Ovary (tissue), 9 donors: ENCODE data around the gene SLC13A4. TPM values are rescaled to one million over a fixed set of nuclear protein-coding genes. Genes with fewer than 3 reads are reported as not detected.
A peak's percentile ranks its signal among the peaks of the same experiment; 100 is the strongest.

Experiments used
- DNase-seq, 5 donors: peaks; one replicate each; pipeline ENCODE4 v3.0.0-alpha.2; 2019 to 2020
- H3K27ac ChIP-seq, 2 donors: fragments of 200-600 bp; one replicate each; pipeline versions ENCODE4 v1.5.1 to v1.8.0; 2019 to 2022
- H3K27me3 ChIP-seq: fragments of 200-600 bp; one replicate; pipeline ENCODE4 v1.8.0; 2022
- H3K36me3 ChIP-seq: fragments of 200-600 bp; sonication (generic); one replicate; pipeline ENCODE4 v1.5.1; 2019
- H3K4me1 ChIP-seq: one replicate; pipeline ENCODE4 v1.8.1; 2013; ENCODE audit warnings: mild to moderate bottlenecking, moderate library complexity; ENCODE audit not compliant: insufficient read depth
- H3K4me3 ChIP-seq: fragments of 200-600 bp; sonication (generic); one replicate; pipeline ENCODE4 v1.5.1; 2017
- H3K9me3 ChIP-seq, 2 donors: fragments of 200-600 bp in 1 of 2; sonication (generic) in 1 of 2; one replicate each; pipeline versions ENCODE4 v1.5.1 to v1.8.1; 2013 to 2019; ENCODE audit warnings: mild to moderate bottlenecking in 1 of 2, moderate library complexity in 1 of 2
- CTCF ChIP-seq, 3 donors: fragments of 450-650 bp in 2 of 3; fragments of 200-600 bp in 1 of 3; IDR thresholded peaks; one replicate each; pipeline versions ENCODE4 v1.5.1 to v1.8.0; 2016 to 2022; ENCODE audit warnings: antibody characterized with exemption in 3 of 3, mild to moderate bottlenecking in 1 of 3
- EP300 ChIP-seq: sonication (generic); formaldehyde crosslinking; IDR thresholded peaks from one replicate; pipeline ENCODE4 v1.6.1; 2017; ENCODE audit warnings: antibody characterized with exemption
- POLR2A ChIP-seq: fragments of 450-650 bp; IDR thresholded peaks from one replicate; pipeline ENCODE4 v1.6.1; 2017; ENCODE audit warnings: antibody characterized with exemption, mild to moderate bottlenecking, moderate library complexity
- WGBS, 3 donors: extraction: QIAGEN DNeasy Blood & Tissue Kit in 1 of 3; methylation state at CpG; one replicate each; pipeline versions ENCODE4 v1.1.5 to v1.1.7; 2013 to 2017; 5-methylcytosine and 5-hydroxymethylcytosine counted together
- intact Hi-C, 4 donors: fragments of 100-400 bp; cut with DNase I; formaldehyde crosslinking; loops; one replicate each; pipeline versions ENCODE4 v1.11.0 to v1.15.1; 2022 to 2023
- polyA plus RNA-seq, 2 donors: library from polyadenylated mRNA; stranded (reverse); fragments of 200-250 nt in 1 of 2; fragments of 350-450 nt in 1 of 2; fragmentation: Illumina TruSeq in 1 of 2; extraction: RNeasy Lipid Tissue Mini Kit (QIAGEN cat#74804) in 1 of 2; gene quantifications; one replicate each; pipeline ENCODE4 v1.2.3, GENCODE V29; 2013 to 2014
- total RNA-seq, 7 donors: library from RNA; depleted of rRNA in 2 of 7; stranded (reverse); fragments of >200 nt in 2 of 7; fragmentation: NEBNext Ultra II Directional in 3 of 7; extraction: Animal tissue kit (Norgen Biotek cat#: 25700) in 3 of 7; gene quantifications; one replicate each; pipeline versions ENCODE4 v1.1.0 to v1.2.4, GENCODE V29; 2016 to 2023
- donor health status: DM: no; HTN: no; CAD: no; lungs with moderate emphysema.
- donor health status: DM: no; HTN: no; CAD: no.
- donor health status: Bipolar disorder and iron deficiency.
- donor health status: DM: yes; HTN: yes; CAD: no.
- donor health status: DM: no; HTN: no; CAD: no.
- donor health status: DM: yes; HTN: yes; CAD: no.

The SLC13A4 gene
- total and polyA plus RNA-seq, 9 donors: 0.07 to 0.57 (median 0.18) TPM; not detected in 6

- H3K36me3 ChIP-seq: no peaks in the 10 kb centered on the region
- TF ChIP-seq CTCF (IDR thresholded peaks at IDR 0.05) (peak in 1 of 3 donors; percentile 77), EP300 (no peak), POLR2A (peak; percentile 85)
- no peaks in the 10 kb centered on the region for H3K27me3 ChIP-seq
- peak within 1 kb of the TSS; percentile 81 to 86 for H3K27ac ChIP-seq
- WGBS, 3 donors: 0 to 1% (median 1%) methylated on average over 42 to 60 of the region's 60 CpGs
- intact Hi-C loops: loop anchor here in 2 of 4 donors (10.0 kb wide), 3 partner anchors 312 to 352 kb away; partner anchors contain the start of gene MTPN (in 1 of the 2)
- peaks cover 3% of the 10 kb centered on the region for H3K4me1 ChIP-seq
- H3K4me3 ChIP-seq: peak within 1 kb of the TSS; percentile 62
- DNase-seq: peak; percentile 95 to 98 (median 98)
- no peaks in the 10 kb centered on the region for H3K9me3 ChIP-seq
Measured at GRCh38 chr7:135662373-135663114, 65.4 kb downstream of the SLC13A4 start, which contains the start of gene STMP1. STMP1 (plus strand) TSS chr7:135662514.

GRCh38 chr7:135662123-135662372, 65.9 kb downstream of the SLC13A4 start:
- peak overlapping the region; percentile 81 to 86 for H3K27ac ChIP-seq
- H3K36me3 ChIP-seq: no peaks in the 10 kb centered on the region
- DNase-seq: no peak
- no peaks in the 10 kb centered on the region for H3K9me3 ChIP-seq
- TF ChIP-seq CTCF (IDR thresholded peaks at IDR 0.05) (peak in 2 of 3 donors; percentile 89 to 96), POLR2A (no peak)
- H3K4me3 ChIP-seq: peak overlapping the region; percentile 62
- H3K4me1 ChIP-seq: peaks cover 3% of the 10 kb centered on the region
- H3K27me3 ChIP-seq: no peaks in the 10 kb centered on the region
- 8 to 13% (median 10%) methylated on average over 17 of the region's 17 CpGs for WGBS, 3 donors
- intact Hi-C loops: loop anchor here in 2 of 4 donors (10.0 kb wide), 3 partner anchors 313 to 353 kb away; partner anchors contain the start of gene MTPN (in 1 of the 2)

GRCh38 chr7:135661311-135662122, 66.5 kb downstream of the SLC13A4 start:
- Histone ChIP-seq H3K27ac (peak overlapping the region; percentile 81 to 86), H3K9me3 (no peaks in the 10 kb centered on the region), H3K36me3 (no peaks in the 10 kb centered on the region), H3K4me3 (peak overlapping the region; percentile 62), H3K27me3 (no peaks in the 10 kb centered on the region), H3K4me1 (peaks cover 3% of the 10 kb centered on the region)
- WGBS, 3 donors: 78 to 83% (median 80%) methylated on average over 14 of the region's 14 CpGs
- no peak for DNase-seq
- intact Hi-C loops: loop anchor here in 2 of 4 donors (10.0 kb wide), 3 partner anchors 313 to 353 kb away; partner anchors contain the start of gene MTPN (in 1 of the 2)
- no peak for TF ChIP-seq CTCF (IDR thresholded peaks at IDR 0.05)
- TF ChIP-seq POLR2A: no peak
- TF ChIP-seq EP300: no peak

- Histone ChIP-seq H3K27me3 (no peaks in the 10 kb centered on the region), H3K4me1 (peaks cover 3% of the 10 kb centered on the region), H3K4me3 (no peak overlapping the region), H3K36me3 (no peaks in the 10 kb centered on the region), H3K9me3 (no peaks in the 10 kb centered on the region), H3K27ac (no peak overlapping the region)
- intact Hi-C loops: no loop called here
- DNase-seq: no peak
- TF ChIP-seq POLR2A (no peak), EP300 (no peak), CTCF (IDR thresholded peaks at IDR 0.05) (no peak)
- WGBS, 3 donors: 76 to 88% (median 80%) methylated on average over 9 of the region's 9 CpGs
Measured at GRCh38 chr7:135659159-135659846, 68.7 kb downstream of the SLC13A4 start.
